ENCODE results near the gene NET1. TPM values are rescaled to one million over a fixed set of nuclear protein-coding genes. Genes with fewer than 3 reads are reported as not detected.

The NET1 gene
- total RNA-seq, 2 experiments from 2014 or later: 29.9 to 38.6 TPM

DNA sequence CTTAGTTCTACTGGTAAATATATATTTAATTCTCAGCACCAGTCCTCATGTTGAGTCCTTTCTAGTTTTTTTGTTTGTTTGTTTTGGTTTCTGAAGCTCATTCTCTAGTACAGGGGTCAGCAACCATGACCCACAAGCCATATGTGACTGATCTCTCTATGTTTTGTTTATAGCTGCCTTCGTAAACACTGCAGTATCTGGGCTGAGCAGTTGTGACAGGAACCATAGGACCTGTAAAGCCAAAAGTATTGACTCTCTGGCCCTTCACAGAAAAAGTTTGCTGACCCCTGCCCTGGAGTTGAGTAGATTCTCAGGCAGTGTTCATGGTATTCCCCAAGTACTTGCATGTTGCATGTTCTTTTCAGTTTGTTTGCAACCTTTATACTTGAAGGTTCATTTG is 20.8 kb downstream of the NET1 start:
- ATAC-seq (no peak), DNase-seq (no peak)
- Mint-ChIP-seq H3K36me3 (ENCODE audit: low read depth) (peaks cover 26% of the 10 kb centered on the region), H3K9me3 (ENCODE audit: insufficient read depth) (no peaks in the 10 kb centered on the region), H3K27ac (no peak overlapping the region), H3K27me3 (ENCODE audit: low read depth) (no peaks in the 10 kb centered on the region), H3K4me3 (no peak overlapping the region), H3K4me1 (ENCODE audit: low read depth) (peaks cover 13% of the 10 kb centered on the region)
- CTCF ChIA-PET: interaction anchor here (0.8 to 6.6 kb wide), 15 partner anchors 8 to 618 kb away, joined by 3 to 82 read pairs (median 7); no protein-coding TSS in a partner anchor
- POLR2A ChIA-PET: no interaction called here

DNA sequence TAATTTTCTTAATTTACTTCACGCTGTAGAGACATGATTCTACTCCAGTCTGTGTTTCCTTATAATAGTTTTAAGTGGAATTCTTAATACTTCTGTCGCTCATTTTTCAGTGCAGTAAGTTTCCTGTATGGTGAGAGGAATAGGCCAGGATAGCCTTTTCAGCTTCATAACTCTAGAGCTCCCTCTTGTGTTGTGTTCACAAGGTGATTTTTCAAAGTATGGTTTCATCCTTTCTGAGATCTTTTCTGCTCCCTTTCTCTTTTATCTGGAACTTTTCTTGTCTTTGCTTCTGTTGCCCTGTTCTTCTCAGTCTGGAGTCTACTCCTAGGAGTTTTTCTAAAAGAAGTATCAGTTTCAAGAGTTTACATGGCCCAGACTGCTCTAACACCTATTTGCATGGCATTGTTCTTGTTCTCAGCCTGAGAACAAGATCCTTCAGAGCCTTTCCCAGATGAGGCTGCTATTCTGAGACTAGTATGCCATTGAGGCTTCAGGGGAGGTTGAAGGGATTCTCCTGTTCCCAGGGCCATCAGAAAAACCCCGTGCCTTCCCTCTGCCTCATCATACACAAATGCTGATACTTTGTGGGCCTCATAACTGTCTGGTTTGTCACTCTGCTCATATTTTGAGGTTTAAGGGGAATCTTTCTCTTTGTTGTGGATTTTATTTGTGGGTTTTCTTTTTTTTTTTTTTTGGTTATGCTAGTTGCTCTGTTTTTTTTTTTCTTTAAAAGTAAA is 21.8 kb downstream of the NET1 start:
- no peaks in the 10 kb centered on the region for H3K27me3 Mint-ChIP-seq (ENCODE audit: low read depth)
- H3K36me3 Mint-ChIP-seq (ENCODE audit: low read depth): peaks cover 24% of the 10 kb centered on the region
- no peaks in the 10 kb centered on the region for H3K9me3 Mint-ChIP-seq (ENCODE audit: insufficient read depth)
- peaks cover 13% of the 10 kb centered on the region for H3K4me1 Mint-ChIP-seq (ENCODE audit: low read depth)
- ATAC-seq: peak; percentile 78
- no peak for DNase-seq
- ChIA-PET POLR2A (interaction anchor here (0.7 kb wide), 1 partner anchor 138 kb away, joined by 4 read pairs; no protein-coding TSS in a partner anchor), CTCF (interaction anchor here (0.8 to 6.6 kb wide), 20 partner anchors 9 to 619 kb away, joined by 3 to 82 read pairs (median 6); no protein-coding TSS in a partner anchor)
- peak overlapping the region; percentile 8 for H3K4me3 Mint-ChIP-seq
- H3K27ac Mint-ChIP-seq: peak overlapping the region; percentile 57

GRCh38 chr10:5435328-5435727 is 23.0 kb downstream of the NET1 start:
- H3K4me3 Mint-ChIP-seq: no peak overlapping the region

DNA sequence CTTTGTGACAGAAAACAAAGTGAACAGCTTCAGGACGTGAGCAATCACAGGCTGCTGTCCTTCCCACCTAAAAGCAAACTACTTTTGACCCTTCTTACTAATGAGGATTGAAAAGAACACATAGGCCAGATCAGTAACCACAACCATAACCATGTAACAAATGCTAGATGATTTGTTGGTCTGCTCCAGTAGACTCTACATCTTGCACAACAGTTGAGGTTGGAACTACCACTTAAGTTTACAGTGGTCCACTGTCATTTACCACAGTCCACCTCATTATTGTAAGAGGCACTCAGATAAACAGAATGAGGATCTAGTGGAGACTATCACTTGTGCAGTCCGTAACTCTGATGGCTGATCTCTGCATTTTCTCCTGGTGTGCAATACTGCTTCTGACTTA is 27.8 kb downstream of the NET1 start:
- no peak for ATAC-seq
- CTCF ChIA-PET: interaction anchor here (1.2 to 7.8 kb wide), 3 partner anchors 183 to 625 kb away, joined by 3 to 198 read pairs (median 25); no protein-coding TSS in a partner anchor
- H3K4me3 Mint-ChIP-seq: no peak overlapping the region
- H3K36me3 Mint-ChIP-seq (ENCODE audit: low read depth): peaks cover 10% of the 10 kb centered on the region
- H3K4me1 Mint-ChIP-seq (ENCODE audit: low read depth): peaks cover 21% of the 10 kb centered on the region
- POLR2A ChIA-PET: interaction anchor here (0.6 kb wide), 1 partner anchor 585 kb away, joined by 3 read pairs; no protein-coding TSS in a partner anchor
- no peaks in the 10 kb centered on the region for H3K27me3 Mint-ChIP-seq (ENCODE audit: low read depth)
- DNase-seq: no peak
- H3K27ac Mint-ChIP-seq: no peak overlapping the region
- H3K9me3 Mint-ChIP-seq (ENCODE audit: insufficient read depth): no peaks in the 10 kb centered on the region

More at GRCh38 chr10:5435328-5435727, 23.0 kb downstream of the NET1 start:
- Mint-ChIP-seq H3K4me1 (ENCODE audit: low read depth) (peaks cover 13% of the 10 kb centered on the region), H3K36me3 (ENCODE audit: low read depth) (peaks cover 21% of the 10 kb centered on the region), H3K27ac (no peak overlapping the region), H3K27me3 (ENCODE audit: low read depth) (no peaks in the 10 kb centered on the region), H3K9me3 (ENCODE audit: insufficient read depth) (no peaks in the 10 kb centered on the region)
- DNase-seq (no peak), ATAC-seq (no peak)
- CTCF ChIA-PET: interaction anchor here (0.9 to 6.6 kb wide), 11 partner anchors 8 to 620 kb away, joined by 3 to 82 read pairs (median 5); no protein-coding TSS in a partner anchor
- POLR2A ChIA-PET: no interaction called here

- DNase-seq: no peak
- Mint-ChIP-seq H3K27ac (no peak overlapping the region), H3K27me3 (ENCODE audit: low read depth) (no peaks in the 10 kb centered on the region), H3K4me3 (no peak overlapping the region), H3K36me3 (ENCODE audit: low read depth) (peaks cover 10% of the 10 kb centered on the region), H3K4me1 (ENCODE audit: low read depth) (peaks cover 24% of the 10 kb centered on the region), H3K9me3 (ENCODE audit: insufficient read depth) (no peaks in the 10 kb centered on the region)
- ATAC-seq: no peak
- ChIA-PET POLR2A (no interaction called here), CTCF (interaction anchor here (0.6 to 7.8 kb wide), 10 partner anchors 8 to 628 kb away, joined by 3 to 198 read pairs (median 10); no protein-coding TSS in a partner anchor)
Measured at GRCh38 chr10:5441106-5441505, 28.7 kb downstream of the NET1 start.

- DNase-seq: peak; percentile 60
- H3K27me3 Mint-ChIP-seq (ENCODE audit: low read depth): no peaks in the 10 kb centered on the region
- H3K9me3 Mint-ChIP-seq (ENCODE audit: insufficient read depth): no peaks in the 10 kb centered on the region
- H3K4me1 Mint-ChIP-seq (ENCODE audit: low read depth): peaks cover 35% of the 10 kb centered on the region
- POLR2A ChIA-PET: no interaction called here
- no peak for ATAC-seq
- peaks cover 12% of the 10 kb centered on the region for H3K36me3 Mint-ChIP-seq (ENCODE audit: low read depth)
- H3K4me3 Mint-ChIP-seq: no peak overlapping the region
- peak overlapping the region; percentile 8 for H3K27ac Mint-ChIP-seq
- CTCF ChIA-PET: interaction anchor here (0.6 to 7.8 kb wide), 22 partner anchors 9 to 629 kb away, joined by 3 to 198 read pairs (median 5); no protein-coding TSS in a partner anchor
Measured at GRCh38 chr10:5442065-5442989, 30.0 kb downstream of the NET1 start.

- Mint-ChIP-seq H3K9me3 (ENCODE audit: insufficient read depth) (no peaks in the 10 kb centered on the region), H3K27ac (no peak overlapping the region), H3K4me1 (ENCODE audit: low read depth) (peaks cover 40% of the 10 kb centered on the region), H3K36me3 (ENCODE audit: low read depth) (peaks cover 10% of the 10 kb centered on the region), H3K27me3 (ENCODE audit: low read depth) (no peaks in the 10 kb centered on the region), H3K4me3 (no peak overlapping the region)
- ChIA-PET CTCF (interaction anchor here (1.1 to 7.8 kb wide), 16 partner anchors 8 to 628 kb away, joined by 3 to 198 read pairs (median 8); no protein-coding TSS in a partner anchor), POLR2A (no interaction called here)
- DNase-seq: no peak
- ATAC-seq: no peak
Measured at GRCh38 chr10:5442990-5443370, 30.6 kb downstream of the NET1 start.

GRCh38 chr10:5443429-5443828 is 31.1 kb downstream of the NET1 start:
- DNase-seq: no peak
- peaks cover 44% of the 10 kb centered on the region for H3K4me1 Mint-ChIP-seq (ENCODE audit: low read depth)
- ChIA-PET POLR2A (no interaction called here), CTCF (interaction anchor here (0.8 to 7.8 kb wide), 16 partner anchors 8 to 628 kb away, joined by 3 to 198 read pairs (median 8); no protein-coding TSS in a partner anchor)
- no peak for ATAC-seq
- no peak overlapping the region for H3K27ac Mint-ChIP-seq
- H3K36me3 Mint-ChIP-seq (ENCODE audit: low read depth): peaks cover 10% of the 10 kb centered on the region
- H3K4me3 Mint-ChIP-seq: no peak overlapping the region
- H3K9me3 Mint-ChIP-seq (ENCODE audit: insufficient read depth): no peaks in the 10 kb centered on the region
- no peaks in the 10 kb centered on the region for H3K27me3 Mint-ChIP-seq (ENCODE audit: low read depth)

DNA sequence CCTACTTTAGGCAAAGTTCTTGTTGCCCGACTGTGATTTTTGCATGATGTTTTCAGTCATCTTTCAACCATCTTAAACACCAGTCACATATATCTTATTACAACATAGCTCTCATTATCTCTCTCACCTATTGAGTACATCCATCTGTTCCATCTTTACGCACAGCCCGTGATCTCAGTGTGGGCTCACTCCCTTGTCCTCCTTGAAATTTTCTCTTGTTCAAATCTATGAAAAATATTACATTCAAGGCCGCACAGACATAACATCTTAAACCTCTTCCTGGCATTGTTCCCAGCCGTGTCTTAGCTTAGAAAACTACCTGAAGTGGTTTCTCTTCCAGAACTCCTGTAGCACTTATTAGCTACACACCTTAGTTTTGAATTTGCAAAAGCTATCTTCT is 32.6 kb downstream of the NET1 start:
- DNase-seq (no peak), ATAC-seq (no peak)
- CTCF ChIA-PET: interaction anchor here (0.8 to 7.8 kb wide), 9 partner anchors 9 to 647 kb away, joined by 3 to 198 read pairs (median 17); no protein-coding TSS in a partner anchor
- Mint-ChIP-seq H3K27ac (no peak overlapping the region), H3K27me3 (ENCODE audit: low read depth) (no peaks in the 10 kb centered on the region), H3K4me1 (ENCODE audit: low read depth) (peaks cover 55% of the 10 kb centered on the region), H3K9me3 (ENCODE audit: insufficient read depth) (no peaks in the 10 kb centered on the region), H3K36me3 (ENCODE audit: low read depth) (peaks cover 12% of the 10 kb centered on the region), H3K4me3 (no peak overlapping the region)
- POLR2A ChIA-PET: no interaction called here

DNA sequence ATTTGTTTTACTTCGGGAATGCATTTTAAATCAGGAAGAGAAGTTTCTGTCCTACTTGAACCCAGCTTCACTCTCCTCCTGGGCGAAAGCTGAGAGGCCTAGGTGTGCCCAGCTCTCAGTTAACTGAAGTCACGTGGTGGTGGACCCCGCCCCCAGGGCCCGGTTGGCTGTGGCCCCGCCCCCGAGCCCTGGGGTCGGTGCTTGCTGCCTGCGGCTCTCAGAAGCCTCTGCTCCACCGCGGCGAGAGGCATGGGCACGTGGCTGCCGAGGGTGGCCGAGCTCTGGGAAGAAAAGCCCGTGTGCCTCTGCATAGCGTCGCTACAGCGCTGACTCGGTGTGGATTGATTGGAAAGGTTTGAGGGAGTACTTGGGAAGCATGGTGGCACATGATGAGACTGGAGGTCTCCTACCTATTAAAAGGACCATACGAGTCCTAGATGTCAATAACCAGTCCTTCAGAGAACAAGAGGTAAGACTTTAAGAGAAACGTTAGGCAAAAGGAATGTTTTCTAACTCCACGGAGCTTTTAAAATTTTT is 34.1 kb downstream of the NET1 start:
- ATAC-seq: peak; percentile 72
- no peaks in the 10 kb centered on the region for H3K27me3 Mint-ChIP-seq (ENCODE audit: low read depth)
- H3K4me3 Mint-ChIP-seq: peak overlapping the region; percentile 68
- DNase-seq: peak; percentile 80
- CTCF ChIA-PET: interaction anchor here (0.6 to 5.1 kb wide), 8 partner anchors 11 to 631 kb away, joined by 3 to 39 read pairs (median 10); no protein-coding TSS in a partner anchor
- no peaks in the 10 kb centered on the region for H3K9me3 Mint-ChIP-seq (ENCODE audit: insufficient read depth)
- peaks cover 13% of the 10 kb centered on the region for H3K36me3 Mint-ChIP-seq (ENCODE audit: low read depth)
- H3K4me1 Mint-ChIP-seq (ENCODE audit: low read depth): peaks cover 55% of the 10 kb centered on the region
- H3K27ac Mint-ChIP-seq: peak overlapping the region; percentile 62
- POLR2A ChIA-PET: interaction anchor here (0.7 kb wide), 1 partner anchor 9 kb away, joined by 3 read pairs; no protein-coding TSS in a partner anchor

DNA sequence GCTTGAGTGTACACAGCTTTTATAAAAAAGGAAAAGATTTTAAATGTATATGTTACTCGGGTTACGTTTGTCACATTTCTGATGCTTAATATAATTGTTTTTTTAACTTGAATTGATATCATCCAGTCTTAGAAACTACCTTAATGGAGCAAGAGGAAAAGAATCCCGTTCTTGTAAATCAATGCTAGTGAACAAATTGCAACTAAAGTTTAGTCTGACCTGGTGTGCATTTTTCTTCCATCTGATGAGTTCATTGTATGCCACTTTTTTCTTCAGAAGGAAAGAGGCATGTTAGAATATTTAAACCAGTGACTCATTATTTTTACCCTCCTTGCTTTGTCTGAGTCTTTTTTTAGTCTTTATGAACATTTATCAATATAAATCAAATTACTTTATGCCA is 34.7 kb downstream of the NET1 start:
- Mint-ChIP-seq H3K4me1 (ENCODE audit: low read depth) (peaks cover 55% of the 10 kb centered on the region), H3K9me3 (ENCODE audit: insufficient read depth) (no peaks in the 10 kb centered on the region), H3K36me3 (ENCODE audit: low read depth) (peaks cover 16% of the 10 kb centered on the region), H3K27ac (peak overlapping the region; percentile 20), H3K4me3 (peak overlapping the region; percentile 68), H3K27me3 (ENCODE audit: low read depth) (no peaks in the 10 kb centered on the region)
- CTCF ChIA-PET: interaction anchor here (1.0 to 3.2 kb wide), 9 partner anchors 12 to 632 kb away, joined by 3 to 37 read pairs (median 6); no protein-coding TSS in a partner anchor
- POLR2A ChIA-PET: interaction anchor here (1.0 kb wide), 1 partner anchor 176 kb away, joined by 5 read pairs; no protein-coding TSS in a partner anchor
- ATAC-seq (peak; percentile 17), DNase-seq (no peak)

All from activated CD8-positive, alpha-beta T cell treated with anti-CD3 and anti-CD28 coated beads, Interleukin-2, amount 10 ng/mL, durations not matched to agents 7 days and 5 days (primary cell).